GM10248 (cell line): ENCODE data around the gene IFT80.

Experiments used
- CTCF ChIA-PET: fragments of 300-600 bp; sonication (Branson Sonifier 250); formaldehyde crosslinking; extraction: SDS; loops from one replicate; lab custom pipeline; 2021; ENCODE audit warnings: antibody characterized with exemption; lab: Yijun Ruan, JAX
- POLR2A ChIA-PET: fragments of 350-650 bp; sonication (Branson Sonifier 250); formaldehyde crosslinking; extraction: SDS; loops from one replicate; lab custom pipeline; 2020; ENCODE audit warnings: antibody characterized with exemption; lab: Yijun Ruan, JAX
- DNase-seq: peaks from one replicate; pipeline ENCODE4 v3.0.0; 2012; ENCODE audit errors: extremely low spot score
- TF ChIP-seq, protein P1 (sequence below): IDR thresholded peaks from 2 replicates; pipeline ENCODE4 v1.5.1; 2012; ENCODE audit warnings: mild to moderate bottlenecking, low read depth; ENCODE audit errors: extremely low read depth, missing control alignments, control extremely low read depth

Gene IFT80

DNA sequence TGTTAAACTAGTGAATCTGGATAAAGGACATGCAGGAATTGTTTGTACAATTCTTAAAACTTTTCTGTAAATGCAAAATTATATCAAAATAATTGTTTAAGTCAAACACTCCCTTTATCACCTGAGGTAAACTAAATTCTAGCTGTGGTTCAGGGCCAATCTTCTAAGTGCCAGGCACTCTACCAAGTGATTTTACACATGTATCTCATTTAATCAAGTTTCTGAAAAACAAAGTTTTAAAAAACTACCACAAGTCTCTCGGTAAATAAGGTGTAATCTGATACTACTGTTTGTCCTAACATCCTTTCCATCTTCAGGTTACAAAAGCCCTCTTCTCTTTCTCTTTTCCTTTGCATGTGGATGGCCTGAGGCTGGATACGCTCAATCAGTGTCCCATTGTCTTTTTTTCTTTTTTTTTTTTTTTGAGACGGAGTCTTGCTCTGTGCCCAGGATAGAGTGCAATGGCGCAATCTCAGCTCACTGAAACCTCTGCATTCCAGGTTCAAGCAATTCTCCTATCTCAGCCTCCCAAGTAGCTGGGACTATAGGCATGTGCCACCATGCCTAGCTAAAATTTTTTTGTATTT lies 19.3 kb downstream of the IFT80 start:
- CTCF ChIA-PET = interaction anchor here (1.0 to 3.0 kb wide), 2 partner anchors 10 to 12 kb away, joined by 4 to 10 read pairs; no protein-coding TSS in a partner anchor
- POLR2A ChIA-PET = no interaction called here
- TF ChIP-seq, protein P1, sequence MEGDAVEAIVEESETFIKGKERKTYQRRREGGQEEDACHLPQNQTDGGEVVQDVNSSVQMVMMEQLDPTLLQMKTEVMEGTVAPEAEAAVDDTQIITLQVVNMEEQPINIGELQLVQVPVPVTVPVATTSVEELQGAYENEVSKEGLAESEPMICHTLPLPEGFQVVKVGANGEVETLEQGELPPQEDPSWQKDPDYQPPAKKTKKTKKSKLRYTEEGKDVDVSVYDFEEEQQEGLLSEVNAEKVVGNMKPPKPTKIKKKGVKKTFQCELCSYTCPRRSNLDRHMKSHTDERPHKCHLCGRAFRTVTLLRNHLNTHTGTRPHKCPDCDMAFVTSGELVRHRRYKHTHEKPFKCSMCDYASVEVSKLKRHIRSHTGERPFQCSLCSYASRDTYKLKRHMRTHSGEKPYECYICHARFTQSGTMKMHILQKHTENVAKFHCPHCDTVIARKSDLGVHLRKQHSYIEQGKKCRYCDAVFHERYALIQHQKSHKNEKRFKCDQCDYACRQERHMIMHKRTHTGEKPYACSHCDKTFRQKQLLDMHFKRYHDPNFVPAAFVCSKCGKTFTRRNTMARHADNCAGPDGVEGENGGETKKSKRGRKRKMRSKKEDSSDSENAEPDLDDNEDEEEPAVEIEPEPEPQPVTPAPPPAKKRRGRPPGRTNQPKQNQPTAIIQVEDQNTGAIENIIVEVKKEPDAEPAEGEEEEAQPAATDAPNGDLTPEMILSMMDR = no peak
- DNase-seq = no peak

DNA sequence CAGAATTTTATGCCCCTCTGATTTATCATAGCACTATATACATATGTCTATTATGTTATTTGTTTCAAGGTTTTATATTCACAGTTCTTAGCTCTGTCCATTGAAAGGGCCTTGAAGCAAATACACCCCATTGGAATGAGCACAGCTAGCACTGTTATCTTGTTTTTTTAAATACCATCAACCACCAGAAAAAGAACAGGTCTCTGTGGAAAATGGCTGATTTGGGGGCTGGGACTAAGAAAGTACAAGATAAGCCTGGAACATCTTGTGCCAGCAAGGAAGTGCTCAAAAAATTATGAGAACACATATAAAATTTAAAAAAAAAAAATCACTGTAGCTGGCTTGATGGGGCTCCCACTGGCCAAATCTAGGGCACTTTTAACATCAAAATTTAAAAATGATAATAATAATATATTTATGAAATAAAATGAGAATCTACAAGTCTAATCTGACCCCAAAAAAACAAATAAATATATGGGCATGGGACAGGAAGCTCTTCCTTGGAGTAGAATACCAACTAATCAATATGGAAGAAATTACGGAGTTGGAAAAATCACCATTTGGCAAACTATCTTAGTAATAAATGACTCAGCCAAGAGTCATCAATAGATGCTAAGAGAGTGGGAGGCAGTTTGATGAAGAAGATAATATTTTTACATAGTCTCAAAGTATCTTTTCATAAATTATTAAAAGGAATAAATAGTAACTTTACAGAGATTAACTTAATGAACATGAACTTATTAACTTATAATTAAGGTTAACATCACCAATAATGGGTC lies 20.5 kb downstream of the IFT80 start:
- ChIA-PET POLR2A (no interaction called here), CTCF (interaction anchor here (0.8 to 1.0 kb wide), 2 partner anchors 12 to 16 kb away, joined by 3 to 4 read pairs; no protein-coding TSS in a partner anchor)
- DNase-seq = no peak
- TF ChIP-seq, protein P1 = no peak

DNA sequence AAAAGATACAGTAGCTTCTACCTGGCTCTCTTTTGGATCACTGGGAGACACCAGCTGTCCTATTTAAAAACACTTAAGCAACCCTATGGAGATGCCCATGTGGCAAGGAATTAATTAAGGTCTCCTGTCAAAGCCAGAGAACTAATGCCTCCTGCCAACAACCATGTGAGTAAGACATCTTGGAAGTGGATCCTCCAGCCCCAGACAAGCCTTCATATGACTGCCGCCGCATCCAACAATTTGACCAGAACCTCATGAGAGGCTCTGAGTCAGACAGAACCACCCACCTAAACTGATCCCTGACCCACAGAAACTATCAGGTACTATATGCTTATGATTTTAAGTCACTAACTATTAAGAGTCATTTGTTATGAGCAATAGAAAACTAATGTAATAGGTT lies 22.3 kb downstream of the IFT80 start:
- DNase-seq = no peak
- POLR2A ChIA-PET = no interaction called here
- CTCF ChIA-PET = interaction anchor here (1.1 kb wide), 1 partner anchor 9 kb away, joined by 4 read pairs; no protein-coding TSS in a partner anchor
- TF ChIP-seq, protein P1 = no peak

DNA sequence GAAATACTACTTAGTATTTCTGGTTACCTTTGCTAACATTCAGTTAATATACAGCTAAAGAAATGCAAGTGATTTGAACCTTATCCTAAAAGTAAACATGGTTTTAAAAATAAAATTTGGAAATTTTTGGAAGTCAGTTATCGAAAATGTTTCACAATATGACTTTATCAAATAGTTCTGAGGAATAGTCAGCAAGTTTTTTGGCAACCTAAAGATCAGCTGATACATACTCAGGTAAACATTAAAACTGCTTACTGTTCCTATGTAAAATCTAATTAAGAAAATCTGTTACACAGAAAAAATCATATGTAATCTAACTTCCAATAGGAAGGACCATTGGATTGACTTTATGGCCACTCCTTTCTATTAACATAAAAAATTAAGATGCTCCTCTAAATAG lies 24.1 kb downstream of the IFT80 start:
- CTCF ChIA-PET = interaction anchor here (1.0 to 1.1 kb wide), 2 partner anchors 18 to 38 kb away, joined by 3 to 4 read pairs; no protein-coding TSS in a partner anchor
- TF ChIP-seq, protein P1 = no peak
- DNase-seq = no peak
- POLR2A ChIA-PET = no interaction called here

DNA sequence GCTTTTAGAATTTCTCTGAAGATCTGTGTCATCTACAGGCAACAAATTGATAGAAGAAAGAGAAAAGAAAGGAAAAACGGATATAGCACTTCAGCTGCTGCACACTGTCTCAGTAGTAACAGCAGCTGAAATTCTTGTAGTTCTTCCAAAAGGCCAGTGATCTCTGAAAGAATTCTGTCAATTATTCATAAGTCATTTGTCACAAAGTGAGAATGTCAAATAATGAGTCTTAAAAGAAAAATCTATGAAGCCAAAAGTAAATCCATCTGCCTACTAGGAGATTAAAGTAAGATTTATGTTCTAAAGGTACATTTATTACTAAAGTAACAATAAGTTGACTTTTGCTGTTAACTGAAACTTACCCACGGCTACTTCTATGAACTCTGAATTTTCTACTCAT lies 24.6 kb downstream of the IFT80 start:
- ChIA-PET CTCF (interaction anchor here (1.0 to 1.1 kb wide), 2 partner anchors 18 to 39 kb away, joined by 3 to 4 read pairs; no protein-coding TSS in a partner anchor), POLR2A (no interaction called here)
- no peak for DNase-seq
- TF ChIP-seq, protein P1 = no peak

DNA sequence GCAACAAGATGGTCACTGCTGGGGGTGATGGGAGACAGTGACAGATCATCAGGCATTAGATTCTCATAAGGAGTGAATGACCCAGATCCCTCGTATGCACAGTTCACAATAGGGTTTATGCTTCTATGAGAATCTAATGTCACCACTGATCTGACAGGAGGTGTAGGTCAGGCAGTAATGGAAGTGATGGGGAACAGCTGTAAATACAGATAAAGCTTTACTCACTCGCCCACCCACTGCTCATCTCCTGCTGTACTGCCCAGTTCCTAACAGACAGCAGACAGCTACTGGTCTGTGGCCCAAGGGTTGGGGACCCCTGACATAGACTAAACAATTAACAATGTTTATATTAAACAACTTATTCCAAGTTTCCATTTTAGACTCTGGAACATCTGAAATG lies 25.4 kb downstream of the IFT80 start:
- CTCF ChIA-PET = no interaction called here
- DNase-seq = no peak

More for the DNA sequence above, 25.4 kb downstream of the IFT80 start:
- POLR2A ChIA-PET = no interaction called here
- TF ChIP-seq, protein P1 = no peak
